HepG2 (cell line): Measurements from ENCODE around the gene CITED2. TPM values are rescaled to one million over a fixed set of nuclear protein-coding genes. Genes with fewer than 3 reads are reported as not detected.
A peak's percentile ranks its signal among the peaks of the same experiment; 100 is the strongest.

Experiments used
- CHCHD3 ChIP-seq: sonication (generic); formaldehyde crosslinking; IDR thresholded peaks from 2 replicates; pipeline ENCODE4 v1.8.0; 2022; ENCODE audit warnings: mild to moderate bottlenecking, missing genetic modification reagents, moderate library complexity
- DR1 ChIP-seq: sonication (generic); formaldehyde crosslinking; IDR thresholded peaks from 2 replicates; pipeline ENCODE4 v1.8.0; 2021; ENCODE audit warnings: mild to moderate bottlenecking, missing genetic modification reagents, inconsistent platforms
- FOXM1 ChIP-seq: sonication (generic); formaldehyde crosslinking; IDR thresholded peaks from 2 replicates; pipeline ENCODE4 v1.5.0; 2020; ENCODE audit warnings: missing genetic modification reagents
- JDP2 ChIP-seq: sonication (generic); formaldehyde crosslinking; IDR thresholded peaks from 2 replicates; pipeline ENCODE4 v1.8.1; 2022; ENCODE audit warnings: missing genetic modification reagents, borderline replicate concordance
- MAZ ChIP-seq, 2 experiments: sonication (generic) in 1 of 2; formaldehyde crosslinking in 1 of 2; IDR thresholded peaks; 2 replicates each; pipeline versions ENCODE4 v1.5.0 to v1.6.1; 2012 to 2020; ENCODE audit warnings: low read depth in 2 of 2, mild to moderate bottlenecking in 2 of 2, borderline replicate concordance in 1 of 2, improper control_type of control experiment in 1 of 2, low read length in 1 of 2, missing genetic modification reagents in 1 of 2, moderate library complexity in 1 of 2
- NFKBIZ ChIP-seq: IDR thresholded peaks from 2 replicates; pipeline ENCODE4 v1.6.1; 2018; ENCODE audit warnings: missing genetic modification reagents, missing compliant biosample characterization
- NR1H2 ChIP-seq: sonication (generic); formaldehyde crosslinking; IDR thresholded peaks from 2 replicates; pipeline ENCODE4 v1.8.1; 2022; ENCODE audit warnings: low read depth, missing genetic modification reagents, borderline replicate concordance
- NR2F2 ChIP-seq: IDR thresholded peaks from 2 replicates; pipeline ENCODE4 v1.6.1; 2012; ENCODE audit warnings: low read depth, inconsistent platforms, borderline replicate concordance
- NR2F6 ChIP-seq, 2 experiments: IDR thresholded peaks; 2 replicates each; pipeline ENCODE4 v1.6.1; 2016; ENCODE audit warnings: antibody characterized with exemption in 1 of 2, mild to moderate bottlenecking in 1 of 2
- PHF20 ChIP-seq: sonication (generic); formaldehyde crosslinking; IDR thresholded peaks from 2 replicates; pipeline ENCODE4 v1.5.0; 2020; ENCODE audit warnings: mild to moderate bottlenecking, missing genetic modification reagents
- RBAK ChIP-seq: sonication (generic); formaldehyde crosslinking; IDR thresholded peaks from 2 replicates; pipeline ENCODE4 v1.5.1; 2020; ENCODE audit warnings: mild to moderate bottlenecking, missing genetic modification reagents
- SAFB2 ChIP-seq: sonication (generic); formaldehyde crosslinking; IDR thresholded peaks from 2 replicates; pipeline ENCODE4 v1.5.1; 2020; ENCODE audit warnings: missing genetic modification reagents, low read depth, mild to moderate bottlenecking, borderline replicate concordance
- SIN3A ChIP-seq: IDR thresholded peaks from 2 replicates; pipeline ENCODE4 v1.6.1; 2011; ENCODE audit warnings: low read depth, mild to moderate bottlenecking, control low read depth, low read length, borderline replicate concordance
- SIX4 ChIP-seq: sonication (generic); formaldehyde crosslinking; IDR thresholded peaks from 2 replicates; pipeline ENCODE4 v1.4.0; 2020; ENCODE audit warnings: missing genetic modification reagents
- SOX5 ChIP-seq: IDR thresholded peaks from 2 replicates; pipeline ENCODE4 v1.6.1; 2016; ENCODE audit warnings: borderline replicate concordance
- SP2 ChIP-seq: sonication (generic); formaldehyde crosslinking; IDR thresholded peaks from 2 replicates; pipeline ENCODE4 v1.5.1; 2020; ENCODE audit warnings: mild to moderate bottlenecking, missing genetic modification reagents
- ZFP36L1 ChIP-seq: sonication (generic); formaldehyde crosslinking; IDR thresholded peaks from 2 replicates; pipeline ENCODE4 v1.8.0; 2022; ENCODE audit warnings: mild to moderate bottlenecking, missing genetic modification reagents, moderate library complexity
- ZNF24 ChIP-seq: fragments of 450-650 bp; IDR thresholded peaks from 2 replicates; pipeline ENCODE4 v1.6.1; 2017; ENCODE audit warnings: antibody characterized with exemption, mild to moderate bottlenecking
- ZZZ3 ChIP-seq: sonication (generic); formaldehyde crosslinking; IDR thresholded peaks from 2 replicates; pipeline ENCODE4 v1.4.0; 2020; ENCODE audit warnings: missing genetic modification reagents, mild to moderate bottlenecking, borderline replicate concordance
- polyA plus RNA-seq, 8 experiments: library from polyadenylated mRNA; depleted of rRNA in 3 of 8; stranded (reverse) in 7 of 8; unstranded in 1 of 8; fragments of >200 nt; fragmentation: Illumina TruSeq in 4 of 8; extraction: Trizol in 4 of 8; gene quantifications; 2 replicates each; pipeline versions ENCODE4 v1.2.1 to v1.2.3, GENCODE V29; 2011 to 2016; ENCODE audit warnings: low read depth in 4 of 8, missing spikeins in 1 of 8, mixed read lengths in 1 of 8; ENCODE audit not compliant: insufficient read depth in 1 of 8
- total RNA-seq, 5 experiments: library from RNA; depleted of rRNA; stranded (reverse); fragments of >200 nt; fragmentation: Illumina TruSeq; extraction: Trizol; gene quantifications; 2 replicates each; pipeline ENCODE4 v1.2.3, GENCODE V29; 2016; ENCODE audit warnings: low read depth in 1 of 5
- TF ChIP-seq, protein P1 (sequence below): sonication (generic); formaldehyde crosslinking; IDR thresholded peaks from 2 replicates; pipeline ENCODE4 v1.5.0; 2020; ENCODE audit warnings: missing genetic modification reagents
- TF ChIP-seq, protein P2 (sequence below): sonication (generic); formaldehyde crosslinking; IDR thresholded peaks from 2 replicates; pipeline ENCODE4 v1.4.0; 2020; ENCODE audit warnings: missing genetic modification reagents, borderline replicate concordance
- TF ChIP-seq, protein P3 (sequence below): sonication (generic); formaldehyde crosslinking; IDR thresholded peaks from 2 replicates; pipeline ENCODE4 v1.5.1; 2020; ENCODE audit warnings: missing genetic modification reagents, mild to moderate bottlenecking, borderline replicate concordance

Gene CITED2
- total and polyA plus RNA-seq, 2 of the 13 experiments (the other 11 are each of a cell fraction or from before 2014, with no cell fraction given) = 17.6 to 57.2 TPM

DNA sequence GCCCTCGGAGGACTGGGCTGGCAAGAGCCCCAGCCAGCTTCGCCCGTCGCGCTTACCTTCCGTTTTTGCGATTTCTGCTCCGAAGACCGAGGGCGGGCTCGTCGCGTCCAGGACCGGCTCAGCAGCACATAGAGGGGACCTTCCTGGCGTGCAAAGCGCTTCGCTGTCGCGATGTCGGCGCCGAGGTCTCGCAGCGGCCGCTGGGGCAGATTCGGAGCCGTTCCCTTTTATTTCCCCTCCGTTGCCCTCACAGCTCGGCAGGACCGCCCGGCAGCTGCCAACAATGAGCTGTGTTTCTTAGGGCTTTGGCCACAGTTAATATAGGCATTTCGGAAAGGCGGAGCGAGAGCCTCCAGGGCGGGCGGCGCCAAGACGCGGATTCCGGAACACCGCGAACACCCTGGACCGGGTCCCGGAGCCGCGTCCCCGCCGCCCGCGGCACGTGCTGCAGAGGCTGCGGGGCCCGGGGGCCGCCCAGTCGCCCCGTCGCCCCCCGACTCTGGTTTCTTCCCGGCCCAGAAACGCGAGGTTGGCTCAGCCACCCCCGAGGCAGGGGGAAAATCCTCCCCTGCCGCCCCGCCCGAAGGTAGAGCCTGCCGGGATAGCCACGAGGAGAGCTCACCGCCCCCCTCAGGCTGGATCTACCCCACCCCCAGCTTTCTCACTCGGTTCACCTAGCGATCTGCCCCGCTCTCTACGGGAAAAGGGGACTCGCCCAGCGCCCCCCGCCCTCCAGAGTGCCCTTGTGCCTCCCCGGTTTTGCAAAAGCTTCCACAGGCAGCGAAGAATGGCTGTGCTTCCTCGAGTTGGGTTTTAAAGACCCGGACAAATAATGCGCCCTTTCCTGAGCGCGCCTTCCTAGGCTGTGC lies at the start of gene CITED2 (continued):
- TF ChIP-seq SIN3A (peak; percentile 97), NFKBIZ (CRISPR knock-in tag) (peak; percentile 82; the same call in 1 of the 2 replicates), FOXM1 (CRISPR knock-in tag) (no peak), ZFP36L1 (CRISPR knock-in tag) (peak; percentile 92; the same call in 1 of the 2 replicates), SAFB2 (CRISPR knock-in tag) (peak; percentile 87), ZNF24 (peak; percentile 28; the same call in 1 of the 2 replicates), SIX4 (CRISPR knock-in tag) (peak; percentile 92), SOX5 (CRISPR knock-in tag) (peak; percentile 87), JDP2 (peak; percentile 94), NR1H2 (CRISPR knock-in tag) (peak; percentile 79; the same call in 1 of the 2 replicates), NR2F6 (IDR thresholded peaks at IDR 0.05) (no peak), NR2F6 (CRISPR knock-in tag; IDR thresholded peaks at IDR 0.05) (peak; percentile 71; the same call in 1 of the 2 replicates), ZZZ3 (peak; percentile 19; the same call in 1 of the 2 replicates), NR2F2 (peak; percentile 55; the same call in 1 of the 2 replicates), DR1 (CRISPR knock-in tag) (peak; percentile 100), RBAK (CRISPR knock-in tag) (peak; percentile 53), SP2 (CRISPR knock-in tag) (no peak; the same call in 1 of the 2 replicates), CHCHD3 (CRISPR knock-in tag) (peak; percentile 98), MAZ (IDR thresholded peaks at IDR 0.05; ENCODE audit: borderline replicate concordance, low read depth, low read length) (peak; percentile 75; the same call in 1 of the 2 replicates), MAZ (CRISPR knock-in tag; IDR thresholded peaks at IDR 0.05; ENCODE audit: low read depth) (peak; percentile 99), PHF20 (peak; percentile 27; the same call in 1 of the 2 replicates)
- TF ChIP-seq, protein P1, sequence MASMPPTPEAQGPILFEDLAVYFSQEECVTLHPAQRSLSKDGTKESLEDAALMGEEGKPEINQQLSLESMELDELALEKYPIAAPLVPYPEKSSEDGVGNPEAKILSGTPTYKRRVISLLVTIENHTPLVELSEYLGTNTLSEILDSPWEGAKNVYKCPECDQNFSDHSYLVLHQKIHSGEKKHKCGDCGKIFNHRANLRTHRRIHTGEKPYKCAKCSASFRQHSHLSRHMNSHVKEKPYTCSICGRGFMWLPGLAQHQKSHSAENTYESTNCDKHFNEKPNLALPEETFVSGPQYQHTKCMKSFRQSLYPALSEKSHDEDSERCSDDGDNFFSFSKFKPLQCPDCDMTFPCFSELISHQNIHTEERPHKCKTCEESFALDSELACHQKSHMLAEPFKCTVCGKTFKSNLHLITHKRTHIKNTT (CRISPR knock-in tag) = no peak
- TF ChIP-seq, protein P2, sequence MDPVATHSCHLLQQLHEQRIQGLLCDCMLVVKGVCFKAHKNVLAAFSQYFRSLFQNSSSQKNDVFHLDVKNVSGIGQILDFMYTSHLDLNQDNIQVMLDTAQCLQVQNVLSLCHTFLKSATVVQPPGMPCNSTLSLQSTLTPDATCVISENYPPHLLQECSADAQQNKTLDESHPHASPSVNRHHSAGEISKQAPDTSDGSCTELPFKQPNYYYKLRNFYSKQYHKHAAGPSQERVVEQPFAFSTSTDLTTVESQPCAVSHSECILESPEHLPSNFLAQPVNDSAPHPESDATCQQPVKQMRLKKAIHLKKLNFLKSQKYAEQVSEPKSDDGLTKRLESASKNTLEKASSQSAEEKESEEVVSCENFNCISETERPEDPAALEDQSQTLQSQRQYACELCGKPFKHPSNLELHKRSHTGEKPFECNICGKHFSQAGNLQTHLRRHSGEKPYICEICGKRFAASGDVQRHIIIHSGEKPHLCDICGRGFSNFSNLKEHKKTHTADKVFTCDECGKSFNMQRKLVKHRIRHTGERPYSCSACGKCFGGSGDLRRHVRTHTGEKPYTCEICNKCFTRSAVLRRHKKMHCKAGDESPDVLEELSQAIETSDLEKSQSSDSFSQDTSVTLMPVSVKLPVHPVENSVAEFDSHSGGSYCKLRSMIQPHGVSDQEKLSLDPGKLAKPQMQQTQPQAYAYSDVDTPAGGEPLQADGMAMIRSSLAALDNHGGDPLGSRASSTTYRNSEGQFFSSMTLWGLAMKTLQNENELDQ (CRISPR knock-in tag) = no peak
- TF ChIP-seq, protein P3, sequence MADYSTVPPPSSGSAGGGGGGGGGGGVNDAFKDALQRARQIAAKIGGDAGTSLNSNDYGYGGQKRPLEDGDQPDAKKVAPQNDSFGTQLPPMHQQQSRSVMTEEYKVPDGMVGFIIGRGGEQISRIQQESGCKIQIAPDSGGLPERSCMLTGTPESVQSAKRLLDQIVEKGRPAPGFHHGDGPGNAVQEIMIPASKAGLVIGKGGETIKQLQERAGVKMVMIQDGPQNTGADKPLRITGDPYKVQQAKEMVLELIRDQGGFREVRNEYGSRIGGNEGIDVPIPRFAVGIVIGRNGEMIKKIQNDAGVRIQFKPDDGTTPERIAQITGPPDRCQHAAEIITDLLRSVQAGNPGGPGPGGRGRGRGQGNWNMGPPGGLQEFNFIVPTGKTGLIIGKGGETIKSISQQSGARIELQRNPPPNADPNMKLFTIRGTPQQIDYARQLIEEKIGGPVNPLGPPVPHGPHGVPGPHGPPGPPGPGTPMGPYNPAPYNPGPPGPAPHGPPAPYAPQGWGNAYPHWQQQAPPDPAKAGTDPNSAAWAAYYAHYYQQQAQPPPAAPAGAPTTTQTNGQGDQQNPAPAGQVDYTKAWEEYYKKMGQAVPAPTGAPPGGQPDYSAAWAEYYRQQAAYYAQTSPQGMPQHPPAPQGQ (CRISPR knock-in tag) = no peak
